ENCODE measurements around the gene RABL2B. TPM values are rescaled to one million over a fixed set of nuclear protein-coding genes. Genes with fewer than 3 reads are reported as not detected.

RABL2B gene
- total RNA-seq, 1 experiment from 2014 or later = 27.7 TPM

- no TSS peak for BruUV-seq (replicated peaks)
- CTCF ChIA-PET = no interaction called here
- no peak for ATAC-seq
Observed at GRCh38 chr22:50735739-50736030, 47.8 kb downstream of the RABL2B start.

GRCh38 chr22:50734986-50735738, 48.3 kb downstream of the RABL2B start:
- Histone ChIP-seq H3K36me3 (ENCODE audit: control insufficient read depth, insufficient read depth, low read length) (no peaks in the 10 kb centered on the region), H3K4me3 (ENCODE audit: low read depth in 2 of 2, low read length in 2 of 2) (no peak overlapping the region), H3K27me3 (ENCODE audit: control insufficient read depth, insufficient read depth, low read length) (no peaks in the 10 kb centered on the region), H3K4me1 (ENCODE audit: control insufficient read depth, insufficient read depth, low read length) (no peaks in the 10 kb centered on the region), H3K9me3 (ENCODE audit: control insufficient read depth, insufficient read depth, low read depth, low read length) (no peaks in the 10 kb centered on the region), H3K27ac (ENCODE audit: low read length) (no peak overlapping the region)
- CTCF ChIA-PET = no interaction called here
- no peak for TF ChIP-seq REST (IDR thresholded peaks at IDR 0.05; ENCODE audit: insufficient read depth in 1 of 2, low read depth in 2 of 2, low read length in 1 of 2)
- TF ChIP-seq TCF7L2 (IDR thresholded peaks at IDR 0.05; ENCODE audit: low read depth, low read length) = no peak
- POLR2A ChIA-PET = no interaction called here
- DNase-seq (ENCODE audit: low read depth, low spot score) = no peak
- in situ Hi-C loops (cut with HindIII; ENCODE audit: low pct_unique_long_range_greater_than_20kb, low sequenced_read_pairs) = no loop called here
- intact Hi-C loops (cut with micrococcal nuclease; ENCODE audit: unreplicated experiment) = no loop called here
- no peak for ATAC-seq
- no TSS peak for BruUV-seq (replicated peaks)

More at GRCh38 chr22:50735739-50736030, 47.8 kb downstream of the RABL2B start:
- Histone ChIP-seq H3K4me3 (ENCODE audit: low read depth in 2 of 2, low read length in 2 of 2) (no peak overlapping the region), H3K9me3 (ENCODE audit: control insufficient read depth, insufficient read depth, low read depth, low read length) (no peaks in the 10 kb centered on the region), H3K27me3 (ENCODE audit: control insufficient read depth, insufficient read depth, low read length) (no peaks in the 10 kb centered on the region), H3K36me3 (ENCODE audit: control insufficient read depth, insufficient read depth, low read length) (no peaks in the 10 kb centered on the region), H3K4me1 (ENCODE audit: control insufficient read depth, insufficient read depth, low read length) (no peaks in the 10 kb centered on the region), H3K27ac (ENCODE audit: low read length) (no peak overlapping the region)
- POLR2A ChIA-PET = no interaction called here
- intact Hi-C loops (cut with micrococcal nuclease; ENCODE audit: unreplicated experiment) = no loop called here
- in situ Hi-C loops (cut with HindIII; ENCODE audit: low pct_unique_long_range_greater_than_20kb, low sequenced_read_pairs) = no loop called here
- no peak for TF ChIP-seq TCF7L2 (IDR thresholded peaks at IDR 0.05; ENCODE audit: low read depth, low read length)
- TF ChIP-seq SIN3A (IDR thresholded peaks at IDR 0.05; ENCODE audit: borderline replicate concordance, insufficient read depth, low read depth, low read length) = no peak
- TF ChIP-seq CTCF (IDR thresholded peaks at IDR 0.05) = no peak
- TF ChIP-seq REST (IDR thresholded peaks at IDR 0.05; ENCODE audit: insufficient read depth in 1 of 2, low read depth in 2 of 2, low read length in 1 of 2) = no peak
- TF ChIP-seq POLR2AphosphoS5 (IDR thresholded peaks at IDR 0.05; ENCODE audit: low read depth, low read length) = no peak
- DNase-seq (ENCODE audit: low read depth, low spot score) = no peak
